HG03025 (cell line): ENCODE data around the gene CCDC127.
"Not testable (repeated sequence)": the region's sequence is repeated elsewhere in the genome, so short reads cannot be mapped to it uniquely, and the experiment has no call there.

Experiments
- ATAC-seq: cut with Tn5 transposase; IDR thresholded peaks from one replicate; pipeline ENCODE4 v1.9.1; 2021; ENCODE audit warnings: mild to moderate bottlenecking, moderate library complexity; ENCODE audit not compliant: unreplicated experiment, low FRiP score

Gene CCDC127

DNA sequence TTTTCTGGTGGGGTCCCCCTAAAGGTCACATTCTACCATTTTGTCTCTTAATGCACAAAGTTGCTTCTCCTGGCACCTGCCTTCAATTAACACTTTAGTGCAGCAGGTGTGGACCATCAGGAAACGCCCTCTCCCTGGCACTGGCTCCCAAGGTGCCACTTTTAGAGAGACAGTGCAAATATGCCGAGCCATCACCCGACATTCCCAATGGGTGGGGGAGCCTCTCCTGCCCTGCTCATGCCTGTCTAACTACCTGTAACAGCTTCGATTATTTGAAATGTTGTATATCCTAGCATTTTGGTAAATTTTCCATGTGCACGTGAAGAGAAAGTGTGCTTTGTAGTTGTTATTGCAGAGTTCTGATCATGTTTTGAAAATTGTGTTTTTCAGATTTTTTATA is 39.8 kb downstream of the CCDC127 start:
- ATAC-seq = no peak

DNA sequence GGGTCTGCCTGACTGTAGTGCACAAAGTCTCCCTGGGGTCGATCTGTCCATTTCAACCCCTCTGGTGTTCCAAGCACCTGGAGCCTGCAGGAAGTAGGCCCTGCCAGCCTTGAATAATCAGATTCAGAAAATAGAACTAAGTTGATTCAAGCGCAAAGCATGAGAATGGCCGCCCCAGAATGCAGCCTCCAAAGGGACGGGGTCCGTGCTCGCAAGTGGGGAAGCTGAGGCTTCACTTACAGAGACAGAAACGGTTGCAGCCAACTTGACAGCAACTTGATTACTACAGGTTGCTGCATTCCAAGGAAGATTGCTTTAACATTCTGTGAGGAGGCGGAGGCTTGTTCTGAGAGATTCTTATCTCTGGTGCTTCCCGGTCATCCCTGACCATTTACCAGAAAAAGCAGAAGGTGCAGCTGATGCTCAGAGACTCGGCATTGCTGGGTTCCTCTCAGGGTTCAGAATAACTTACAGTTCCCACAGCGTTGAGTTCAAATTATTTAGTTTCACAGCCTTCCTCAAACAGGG is 41.6 kb downstream of the CCDC127 start:
- no peak for ATAC-seq

DNA sequence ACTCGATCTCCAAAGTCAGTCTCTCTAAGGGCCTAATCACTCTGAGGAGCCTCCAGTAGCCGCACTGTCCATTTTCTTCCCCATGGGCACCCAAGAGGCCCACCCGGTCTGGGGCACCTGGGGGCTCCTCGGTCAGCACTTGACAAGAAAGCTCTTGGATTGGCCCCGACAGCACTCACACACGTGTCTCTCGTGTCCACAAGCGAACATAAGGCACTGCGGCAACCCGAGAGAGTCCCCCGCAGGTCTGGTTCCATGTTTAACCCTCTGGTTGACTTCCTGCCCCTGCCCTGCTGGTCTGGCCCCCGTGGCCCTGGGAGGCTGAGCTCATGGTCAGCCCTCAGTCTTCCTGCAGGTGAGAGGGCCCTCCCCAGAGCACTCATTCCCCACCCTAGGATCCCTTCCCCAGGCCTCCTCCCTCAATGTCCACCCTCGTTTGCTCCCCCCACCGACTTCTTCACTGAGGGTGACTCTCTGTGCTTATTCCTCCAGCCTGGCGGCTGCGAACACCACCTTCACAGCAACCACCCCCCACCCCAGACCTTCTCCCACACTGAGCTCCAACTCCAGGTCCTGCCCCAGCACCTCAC is 43.0 kb downstream of the CCDC127 start:
- no peak for ATAC-seq

DNA sequence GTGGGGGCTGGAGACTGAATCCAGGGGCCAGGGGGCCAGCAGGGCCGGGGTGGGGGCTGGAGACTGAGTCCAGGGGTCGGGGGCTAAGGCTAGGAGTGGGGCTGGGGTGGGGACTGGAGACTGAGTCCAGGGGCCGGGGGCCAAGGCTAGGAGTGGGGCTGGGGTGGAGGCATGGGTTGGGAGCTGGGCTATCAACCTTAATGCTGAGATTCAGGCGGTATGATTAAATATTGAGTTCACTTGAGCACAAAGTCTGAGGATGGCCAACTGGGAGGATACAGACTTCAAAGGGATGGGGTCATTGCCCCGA is 43.7 kb downstream of the CCDC127 start:
- no peak for ATAC-seq

DNA sequence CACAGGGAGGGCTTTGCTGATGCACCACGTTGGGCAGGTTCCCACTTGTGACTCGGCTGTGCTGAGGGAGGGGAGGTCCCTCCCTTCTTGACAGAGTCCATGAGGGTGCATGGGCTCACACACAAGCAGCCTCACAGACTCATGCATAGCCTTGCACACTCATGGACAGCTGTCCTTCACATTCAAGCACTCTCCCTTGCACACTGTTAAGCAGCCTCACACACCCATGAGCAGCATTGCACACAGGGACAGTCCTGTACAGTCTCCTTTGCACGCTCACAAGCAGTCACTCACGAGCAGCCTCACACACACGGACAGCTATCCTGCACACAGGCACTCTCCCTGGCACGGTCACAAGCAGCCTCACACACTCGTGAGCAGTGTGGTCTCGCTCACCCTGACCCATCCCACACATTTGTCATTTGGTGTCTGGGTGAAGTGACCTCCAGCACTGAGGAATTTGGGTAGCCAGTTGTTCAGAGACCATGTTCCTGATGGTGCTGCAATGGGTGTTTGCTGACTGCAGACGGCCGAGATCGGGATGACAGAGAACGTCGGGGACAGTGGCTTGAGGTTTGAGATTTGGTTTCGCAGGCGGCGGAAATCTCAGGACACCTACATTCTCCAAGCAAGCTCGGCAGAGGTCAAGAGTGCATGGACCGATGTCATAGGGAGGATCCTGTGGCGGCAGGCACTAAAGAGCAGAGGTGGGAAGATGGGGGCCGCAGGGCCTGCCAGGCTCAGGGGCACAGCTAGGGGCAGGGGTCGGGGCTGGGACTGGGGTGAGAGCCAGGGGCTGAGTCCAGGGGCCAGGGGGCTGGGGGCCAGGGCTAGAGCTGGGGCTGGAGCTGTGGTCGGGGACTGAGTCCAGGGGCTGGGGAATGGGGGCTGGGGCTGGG is 44.3 kb downstream of the CCDC127 start:
- ATAC-seq = no peak

DNA sequence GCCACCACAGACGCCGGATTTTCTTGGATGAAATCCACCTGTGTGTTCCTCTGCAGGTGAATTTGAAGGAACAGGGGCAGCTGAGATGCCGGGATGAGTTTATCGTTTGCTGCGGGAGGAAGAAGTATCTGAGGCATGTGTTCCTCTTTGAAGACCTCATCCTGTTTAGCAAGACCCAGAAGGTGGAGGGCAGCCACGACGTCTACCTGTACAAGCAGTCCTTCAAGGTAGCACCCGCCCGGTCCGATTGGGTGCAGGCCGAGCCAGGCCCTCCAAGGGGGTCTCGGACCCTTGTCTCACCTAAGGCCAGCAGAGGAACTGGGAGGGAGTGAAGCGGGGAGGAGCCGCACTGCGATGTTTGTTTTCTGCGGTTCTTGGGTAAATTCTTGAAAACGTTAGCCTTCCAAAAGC is 45.1 kb downstream of the CCDC127 start:
- no peak for ATAC-seq

DNA sequence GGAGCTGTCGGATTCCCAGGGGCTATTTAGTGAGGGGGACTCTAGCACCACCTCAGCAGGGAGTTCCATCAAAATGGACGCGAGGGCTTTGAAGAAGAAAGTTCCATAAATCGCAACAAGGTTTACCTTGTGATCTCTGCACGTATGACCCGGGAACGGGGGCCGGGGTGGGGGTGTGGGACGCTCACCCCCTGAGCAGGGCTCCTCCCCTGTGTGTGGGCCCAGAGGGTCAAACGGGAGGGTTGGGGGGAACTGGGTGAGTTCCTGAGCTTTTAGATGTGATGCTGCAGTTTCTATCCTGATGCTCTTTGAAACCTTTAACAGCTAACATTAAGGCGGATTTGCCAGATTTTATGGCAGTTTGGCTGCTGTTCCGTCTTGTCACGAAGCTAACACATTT is 45.5 kb downstream of the CCDC127 start:
- no peak for ATAC-seq

DNA sequence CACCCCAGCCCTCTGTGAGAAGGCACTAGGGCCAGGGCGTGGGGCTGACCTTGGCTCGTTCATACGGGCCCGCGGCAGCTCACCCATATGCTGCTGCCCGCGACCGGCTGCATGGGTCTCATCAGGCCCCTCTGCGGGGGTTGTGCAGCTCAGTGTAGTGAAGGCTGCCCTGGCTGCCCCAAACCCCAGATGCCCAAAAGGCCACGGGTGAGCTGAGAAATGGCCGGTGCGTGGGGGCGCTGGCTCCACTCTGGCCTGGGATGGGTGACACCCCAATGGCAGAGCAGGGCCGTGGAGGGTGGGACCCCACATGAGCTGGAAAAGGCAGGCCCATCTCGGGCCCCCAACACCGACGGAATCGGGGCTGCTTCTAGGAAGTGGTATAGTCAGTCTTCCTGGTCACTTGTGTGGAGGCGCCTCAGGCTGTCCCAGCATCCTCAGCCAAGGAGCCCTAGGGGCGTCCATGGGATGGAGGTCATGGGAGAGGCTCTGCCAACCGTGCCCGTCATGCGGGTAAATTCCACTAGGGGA is 46.1 kb downstream of the CCDC127 start:
- no peak for ATAC-seq

DNA sequence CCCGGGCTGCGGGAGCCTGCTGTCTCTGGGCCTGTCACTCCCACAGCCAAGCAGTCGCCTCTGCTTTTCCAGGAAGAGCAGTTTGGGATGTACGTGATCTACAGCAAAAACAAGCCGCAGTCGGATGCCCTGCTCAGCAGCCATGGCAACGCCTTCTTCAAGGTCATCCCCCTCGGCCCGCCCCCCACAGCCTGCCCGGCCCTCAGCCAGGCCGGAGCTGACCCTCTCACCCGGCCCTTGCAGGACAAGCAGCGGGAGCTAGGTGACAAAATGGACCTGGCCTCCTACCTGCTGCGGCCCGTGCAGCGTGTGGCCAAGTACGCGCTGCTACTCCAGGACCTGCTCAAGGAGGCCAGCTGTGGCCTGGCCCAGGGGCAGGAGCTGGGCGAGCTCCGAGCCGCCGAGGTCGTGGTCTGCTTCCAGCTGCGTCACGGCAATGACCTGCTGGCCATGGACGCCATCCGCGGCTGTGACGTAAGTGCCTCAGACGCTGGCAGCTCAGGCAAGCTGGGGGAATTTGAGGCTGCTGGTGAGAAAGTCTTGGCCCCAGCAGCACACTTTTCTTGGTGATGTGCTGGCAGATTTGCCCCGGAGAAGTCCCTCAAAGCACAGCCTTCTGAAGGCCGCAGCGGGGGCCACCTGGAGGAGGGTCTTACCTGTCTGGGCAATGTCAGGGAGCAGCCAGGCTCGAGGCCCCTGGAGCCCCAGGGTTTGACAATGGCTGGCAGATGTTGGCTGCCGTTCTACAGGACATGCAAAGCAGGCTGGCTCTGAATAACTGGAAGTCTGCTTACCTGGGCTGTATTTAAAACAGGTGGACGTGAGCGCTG is 46.8 kb downstream of the CCDC127 start:
- ATAC-seq = no peak

DNA sequence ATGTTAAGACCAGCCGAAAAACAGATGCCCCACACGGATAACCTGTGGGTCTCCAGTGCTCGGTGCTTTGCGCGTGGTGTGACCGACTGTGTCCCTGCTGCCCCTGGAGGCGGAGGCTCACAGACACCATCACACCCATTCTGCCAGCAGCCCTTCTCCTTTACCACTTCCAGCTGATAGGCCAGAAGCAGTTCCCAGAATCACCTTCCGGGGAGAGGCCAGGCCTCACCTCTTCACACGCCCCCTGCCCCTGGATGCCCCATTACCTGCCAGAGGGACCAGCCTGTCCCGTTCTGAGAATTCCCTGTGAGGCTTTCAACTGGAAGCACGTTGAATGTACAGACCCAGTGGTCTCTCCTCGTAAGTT is 48.2 kb downstream of the CCDC127 start:
- ATAC-seq = no peak

DNA sequence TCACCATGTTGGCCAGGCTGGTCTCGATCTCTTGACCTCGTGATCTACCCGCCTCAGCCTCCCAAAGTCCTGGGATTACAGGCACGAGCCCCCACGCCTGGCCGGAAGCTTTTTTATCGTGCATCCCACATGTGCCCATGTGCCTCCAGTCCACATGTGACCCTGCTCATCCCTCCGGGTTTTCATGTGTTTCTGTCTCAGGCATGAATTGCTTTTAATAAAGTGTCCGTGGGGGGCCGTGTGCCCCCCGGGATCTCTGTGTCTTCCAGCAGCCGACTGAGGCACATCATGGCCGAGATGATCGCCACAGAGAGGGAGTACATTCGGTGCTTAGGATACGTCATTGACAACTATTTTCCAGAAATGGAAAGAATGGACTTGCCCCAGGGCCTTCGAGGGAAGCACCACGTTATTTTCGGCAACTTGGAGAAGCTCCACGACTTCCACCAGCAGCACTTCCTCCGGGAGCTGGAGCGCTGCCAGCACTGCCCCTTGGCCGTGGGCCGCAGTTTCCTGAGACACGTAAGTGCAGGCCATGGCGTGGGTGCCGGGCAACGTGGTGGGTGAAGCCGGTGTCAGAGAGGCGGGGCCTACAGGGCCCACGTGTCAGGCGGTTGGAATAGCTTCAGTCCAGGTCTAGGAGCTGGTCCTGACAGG is 48.8 kb downstream of the CCDC127 start:
- no peak for ATAC-seq

DNA sequence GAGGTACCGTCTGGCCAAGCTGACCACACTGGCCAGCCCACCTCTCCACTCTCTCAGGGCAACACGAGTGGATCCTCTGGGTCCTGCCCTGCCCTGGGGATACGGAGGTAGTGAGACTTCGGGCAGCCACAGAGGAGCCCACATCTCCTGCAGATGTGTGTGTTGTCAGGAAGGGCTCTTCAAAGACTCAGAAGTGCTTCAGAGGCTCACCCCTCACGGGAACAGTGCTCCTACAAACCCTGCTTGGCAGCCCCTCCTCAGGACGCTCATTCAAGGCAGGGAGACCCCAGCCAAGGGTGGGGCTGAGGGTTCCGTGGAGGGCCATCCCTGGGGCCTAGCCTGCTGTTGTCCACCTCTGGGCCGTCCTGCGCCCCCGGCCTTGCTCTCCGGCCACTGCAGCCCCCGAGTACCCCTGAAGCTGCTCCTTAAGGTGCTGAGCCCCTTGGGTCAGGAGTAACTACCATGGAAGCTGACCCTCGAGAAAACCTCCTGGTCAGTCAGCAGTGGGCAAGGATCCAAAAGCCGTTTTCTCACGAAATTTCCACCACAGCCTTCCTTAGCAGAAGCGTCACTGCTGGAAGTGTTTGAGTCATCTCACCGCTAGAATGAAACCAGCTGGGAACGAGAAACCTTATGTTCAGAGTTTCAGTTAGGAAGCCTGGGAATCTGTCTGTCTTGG is 49.8 kb downstream of the CCDC127 start:
- no peak for ATAC-seq

DNA sequence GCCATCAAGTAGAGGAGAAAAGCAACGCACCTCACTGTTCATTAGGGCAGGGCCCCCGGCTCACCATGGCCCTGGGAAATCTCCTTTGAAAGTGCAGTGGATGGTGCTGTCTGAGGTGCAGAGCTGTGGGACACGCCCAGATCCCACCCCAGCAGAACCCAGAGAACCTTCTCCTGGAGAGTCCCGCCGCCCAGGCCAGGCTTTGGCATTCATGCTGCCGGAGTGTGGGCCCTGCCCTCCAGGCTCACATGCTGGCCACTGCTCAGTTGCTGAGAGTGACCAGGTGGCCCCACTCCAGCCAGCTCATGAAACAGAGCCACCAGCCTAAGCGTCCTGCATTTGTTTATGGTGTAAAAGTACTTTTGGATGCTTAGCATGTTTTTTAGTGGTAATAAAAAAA is 50.4 kb downstream of the CCDC127 start:
- no peak for ATAC-seq

DNA sequence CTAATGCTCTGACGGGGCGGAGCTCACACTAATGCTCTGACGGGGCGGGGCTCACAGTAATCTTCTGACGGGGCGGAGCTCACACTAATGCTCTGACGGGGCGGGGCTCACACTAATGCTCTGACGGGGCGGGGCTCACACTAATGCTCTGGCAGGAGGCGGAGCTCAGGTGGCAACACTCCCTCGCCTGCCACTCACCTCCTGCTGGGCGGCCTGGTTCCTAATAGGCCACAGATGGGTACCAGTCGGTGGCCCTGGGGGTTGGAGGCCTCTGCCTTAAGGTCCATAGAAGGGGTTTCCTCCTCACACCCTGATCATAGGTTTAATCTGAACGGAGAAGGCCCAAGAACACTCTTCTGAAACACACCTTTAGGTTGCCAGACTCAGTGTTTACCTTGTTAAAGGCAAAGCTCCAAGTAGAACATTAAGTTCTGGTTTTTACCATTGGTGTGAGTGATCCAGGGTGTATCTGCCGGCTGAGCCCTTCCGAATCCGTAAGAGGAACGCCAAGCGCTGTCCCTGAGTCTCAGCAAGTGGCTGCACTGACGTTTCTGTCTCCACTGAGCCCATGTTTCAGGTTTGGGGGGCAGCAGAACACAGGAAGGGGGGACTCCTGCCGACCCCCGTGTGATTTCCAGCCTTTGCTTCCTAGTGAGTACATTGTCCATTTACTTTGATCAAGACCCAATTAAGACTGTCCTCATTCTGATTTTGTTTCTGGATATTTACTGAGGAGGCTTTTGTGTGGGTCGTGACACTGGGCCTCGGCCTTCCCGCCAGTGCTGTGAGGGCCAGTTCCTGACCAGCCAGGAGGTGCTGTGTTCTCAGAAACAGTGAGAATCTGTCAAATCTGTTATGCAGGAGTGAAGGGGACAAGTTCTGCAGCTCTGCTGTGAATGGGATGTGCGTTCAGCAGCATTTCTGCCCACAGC is 51.2 kb downstream of the CCDC127 start:
- ATAC-seq = no peak

DNA sequence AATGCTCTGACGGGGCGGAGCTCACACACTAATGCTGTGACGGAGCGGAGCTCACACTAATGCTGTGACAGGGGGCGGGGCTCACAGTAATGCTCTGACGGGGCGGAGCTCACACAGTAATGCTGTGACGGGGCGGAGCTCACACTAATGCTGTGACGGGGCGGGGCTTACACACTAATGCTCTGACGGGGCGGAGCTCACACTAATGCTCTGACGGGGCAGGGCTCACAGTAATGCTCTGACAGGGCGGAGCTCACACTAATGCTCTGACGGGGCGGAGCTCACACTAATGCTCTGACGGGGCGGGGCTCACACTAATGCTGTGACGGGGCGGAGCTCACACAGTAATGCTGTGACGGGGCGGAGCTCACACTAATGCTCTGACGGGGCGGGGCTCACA is 53.2 kb downstream of the CCDC127 start:
- not testable (repeated sequence) for ATAC-seq

DNA sequence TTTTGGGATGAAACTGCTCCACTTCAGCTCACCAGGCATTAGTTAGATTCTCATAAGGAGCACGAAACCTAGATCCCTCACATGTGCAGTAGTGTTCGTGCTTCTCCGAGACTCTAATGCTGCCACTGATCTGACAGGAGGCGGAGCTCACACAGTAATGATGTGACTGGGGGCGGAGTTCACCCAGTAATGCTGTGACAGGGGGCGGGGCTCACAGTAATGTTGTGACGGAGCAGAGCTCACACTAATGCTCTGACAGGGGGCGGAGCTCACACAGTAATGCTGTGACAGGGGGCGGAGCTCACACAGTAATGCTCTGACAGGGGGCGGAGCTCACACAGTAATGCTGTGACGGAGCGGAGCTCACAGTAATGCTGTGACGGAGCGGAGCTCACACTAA is 53.7 kb downstream of the CCDC127 start:
- no peak for ATAC-seq

DNA sequence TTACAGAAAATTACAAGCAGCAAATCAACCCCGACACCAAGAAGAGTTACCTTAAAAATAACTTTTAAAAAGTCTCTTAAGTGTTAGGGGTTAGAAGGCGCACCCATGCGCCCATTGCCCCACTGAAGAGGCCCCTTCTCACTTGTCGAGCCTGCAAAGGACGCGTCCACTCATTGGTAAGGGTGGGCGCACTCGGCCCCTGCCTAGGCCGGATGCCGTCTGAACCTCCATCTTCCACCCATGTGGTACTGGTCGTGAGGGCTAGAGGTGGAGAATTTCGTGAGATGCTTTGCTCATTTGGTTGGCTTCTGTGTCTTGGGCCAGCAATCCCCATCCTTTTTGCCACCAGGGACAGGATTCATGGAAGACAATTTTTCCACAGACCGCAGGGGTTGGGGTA is 54.1 kb downstream of the CCDC127 start:
- no peak for ATAC-seq

DNA sequence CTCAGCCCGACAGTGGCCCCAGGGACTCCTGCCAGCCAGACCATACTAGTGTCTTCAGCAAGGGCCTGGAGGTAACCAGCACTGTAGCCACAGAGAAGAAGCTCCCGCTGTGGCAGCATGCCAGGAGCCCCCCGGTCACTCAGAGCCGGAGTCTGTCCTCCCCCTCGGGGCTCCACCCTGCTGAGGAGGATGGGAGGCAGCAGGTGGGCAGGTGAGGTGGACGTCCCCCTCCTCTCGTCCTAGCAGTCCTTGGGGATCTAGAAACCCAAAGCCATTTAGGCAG is 54.7 kb downstream of the CCDC127 start:
- no peak for ATAC-seq
